ENCODE measurements around the gene CTTNBP2NL. TPM values are rescaled to one million over a fixed set of nuclear protein-coding genes. Genes with fewer than 3 reads are reported as not detected.
"Not testable (repeated sequence)": the region's sequence is repeated elsewhere in the genome, so short reads cannot be mapped to it uniquely, and the experiment has no call there.

The CTTNBP2NL gene
- total RNA-seq, 1 experiment from 2014 or later = 15.0 TPM

- DNase-seq (ENCODE audit: low read depth) = no peak
Measured at GRCh38 chr1:112464501-112464900, 68.5 kb downstream of the CTTNBP2NL start.

- DNase-seq (ENCODE audit: low read depth) = peak; percentile 18
Measured at GRCh38 chr1:112465122-112465521, 69.1 kb downstream of the CTTNBP2NL start.

- DNase-seq (ENCODE audit: low read depth) = peak; percentile 89
Measured at GRCh38 chr1:112466078-112466660, 70.2 kb downstream of the CTTNBP2NL start.

GRCh38 chr1:112470324-112470723, 74.3 kb downstream of the CTTNBP2NL start:
- DNase-seq (ENCODE audit: low read depth) = not testable (repeated sequence)

GRCh38 chr1:112470966-112471365, 75.0 kb downstream of the CTTNBP2NL start:
- DNase-seq (ENCODE audit: low read depth) = no peak

- DNase-seq (ENCODE audit: low read depth) = no peak
Measured at GRCh38 chr1:112472142-112472541, 76.1 kb downstream of the CTTNBP2NL start.

GRCh38 chr1:112477550-112477949, 81.5 kb downstream of the CTTNBP2NL start:
- DNase-seq (ENCODE audit: low read depth) = no peak

GRCh38 chr1:112478314-112478713, 82.3 kb downstream of the CTTNBP2NL start:
- no peak for DNase-seq (ENCODE audit: low read depth)

GRCh38 chr1:112486063-112486462, 90.0 kb downstream of the CTTNBP2NL start:
- not testable (repeated sequence) for DNase-seq (ENCODE audit: low read depth)

GRCh38 chr1:112487686-112488085, 91.7 kb downstream of the CTTNBP2NL start:
- DNase-seq (ENCODE audit: low read depth) = not testable (repeated sequence)

GRCh38 chr1:112488141-112488540, 92.1 kb downstream of the CTTNBP2NL start:
- no peak for DNase-seq (ENCODE audit: low read depth)

- no peak for DNase-seq (ENCODE audit: low read depth)
Measured at GRCh38 chr1:112492076-112492475, 96.1 kb downstream of the CTTNBP2NL start.

- no peak for DNase-seq (ENCODE audit: low read depth)
Measured at GRCh38 chr1:112493351-112493750, 97.3 kb downstream of the CTTNBP2NL start.

- DNase-seq (ENCODE audit: low read depth) = no peak
Measured at GRCh38 chr1:112496290-112496689, 100.3 kb downstream of the CTTNBP2NL start.

GRCh38 chr1:112501810-112502641, 106.0 kb downstream of the CTTNBP2NL start:
- DNase-seq (ENCODE audit: low read depth) = peak; percentile 56

- no peak for DNase-seq (ENCODE audit: low read depth)
Measured at GRCh38 chr1:112502826-112503225, 106.8 kb downstream of the CTTNBP2NL start.

GRCh38 chr1:112504001-112504660, 108.1 kb downstream of the CTTNBP2NL start:
- DNase-seq (ENCODE audit: low read depth) = no peak

GRCh38 chr1:112504661-112505399, 108.8 kb downstream of the CTTNBP2NL start:
- DNase-seq (ENCODE audit: low read depth) = no peak

GRCh38 chr1:112505400-112505785, 109.4 kb downstream of the CTTNBP2NL start:
- no peak for DNase-seq (ENCODE audit: low read depth)

- DNase-seq (ENCODE audit: low read depth) = no peak
Measured at GRCh38 chr1:112505878-112506277, 109.9 kb downstream of the CTTNBP2NL start.

GRCh38 chr1:112506306-112506705, 110.3 kb downstream of the CTTNBP2NL start:
- no peak for DNase-seq (ENCODE audit: low read depth)

- DNase-seq (ENCODE audit: low read depth) = no peak
Measured at GRCh38 chr1:112506731-112507130, 110.7 kb downstream of the CTTNBP2NL start.

All from LHCN-M2 (cell line).